Uterus (tissue), 4 donors: ENCODE results near the gene AGFG2. TPM values are rescaled to one million over a fixed set of nuclear protein-coding genes. Genes with fewer than 3 reads are reported as not detected.

ENCODE experiments used
- DNase-seq, 2 donors: peaks; one replicate each; pipeline ENCODE4 v3.0.0-alpha.2; 2019 to 2020
- H3K27ac ChIP-seq, 2 donors: fragments of 200-600 bp; sonication (generic); 1 replicate in 1 of 2; 2 replicates in 1 of 2; pipeline ENCODE4 v1.5.1; 2016 to 2018
- H3K27me3 ChIP-seq, 2 donors: fragments of 200-600 bp; sonication (generic); one replicate each; pipeline ENCODE4 v1.5.1; 2018 to 2019; ENCODE audit warnings: control low read depth in 1 of 2
- H3K36me3 ChIP-seq, 2 donors: fragments of 200-600 bp; sonication (generic); one replicate each; pipeline ENCODE4 v1.5.1; 2019; ENCODE audit warnings: control low read depth in 1 of 2
- H3K4me1 ChIP-seq, 2 donors: fragments of 200-600 bp; sonication (generic); one replicate each; pipeline ENCODE4 v1.5.1; 2018 to 2019; ENCODE audit warnings: control low read depth in 1 of 2
- H3K4me3 ChIP-seq, 2 donors: fragments of 200-600 bp; sonication (generic); 1 replicate in 1 of 2; 2 replicates in 1 of 2; pipeline ENCODE4 v1.5.1; 2018 to 2019; ENCODE audit warnings: mild to moderate bottlenecking in 1 of 2
- H3K9me3 ChIP-seq, 2 donors: fragments of 200-600 bp; sonication (generic); one replicate each; pipeline ENCODE4 v1.5.1; 2019; ENCODE audit warnings: control low read depth in 1 of 2
- CTCF ChIP-seq, 4 experiments: fragments of 200-600 bp in 2 of 4; fragments of 450-650 bp in 2 of 4; sonication (generic) in 2 of 4; IDR thresholded peaks; one replicate each; pipeline ENCODE4 v1.5.1; 2016 to 2019; ENCODE audit warnings: antibody characterized with exemption in 4 of 4, mild to moderate bottlenecking in 2 of 4, moderate library complexity in 1 of 4
- POLR2A ChIP-seq, 2 donors: fragments of 450-650 bp; IDR thresholded peaks; one replicate each; pipeline ENCODE4 v1.6.1; 2016; ENCODE audit warnings: antibody characterized with exemption in 2 of 2, mild to moderate bottlenecking in 1 of 2, moderate library complexity in 1 of 2
- intact Hi-C: fragments of 100-400 bp; cut with DNase I; formaldehyde crosslinking; loops from one replicate; pipeline ENCODE4 v1.15.1; 2023; ENCODE audit warnings: low total_unique reads
- total RNA-seq, 4 donors: library from RNA; depleted of rRNA in 3 of 4; stranded (reverse); fragments of >200 nt in 3 of 4; gene quantifications; one replicate each; pipeline versions ENCODE4 v1.1.0 to v1.2.4, GENCODE V29; 2014 to 2023
- donor health status: DM: yes; HTN: yes; CAD: no.

AGFG2 gene
- total RNA-seq, 4 donors from 2014 or later = 6.8 to 64.4 (median 20.4) TPM

- H3K27ac ChIP-seq = peak overlapping the region; percentile 83 to 94
- DNase-seq = peak; percentile 37 to 55
- peaks cover 0 to 11% of the 10 kb centered on the region in 2 donors for H3K4me1 ChIP-seq
- no peaks in the 10 kb centered on the region for H3K27me3 ChIP-seq
- intact Hi-C loops = no loop called here
- H3K36me3 ChIP-seq = no peaks in the 10 kb centered on the region
- TF ChIP-seq CTCF (IDR thresholded peaks at IDR 0.05) (no peak), POLR2A (IDR thresholded peaks at IDR 0.05) (peak in 1 of 2 donors; percentile 23)
- peak overlapping the region; percentile 53 to 79 for H3K4me3 ChIP-seq
- no peaks in the 10 kb centered on the region for H3K9me3 ChIP-seq
Observed at GRCh38 chr7:100604976-100605911, 66.2 kb downstream of the AGFG2 start.

- TF ChIP-seq POLR2A (IDR thresholded peaks at IDR 0.05) = no peak
- TF ChIP-seq CTCF (IDR thresholded peaks at IDR 0.05) = no peak
- intact Hi-C loops = no loop called here
- H3K27ac ChIP-seq = peak overlapping the region in 1 of 2 donors; percentile 94
- H3K36me3 ChIP-seq = no peaks in the 10 kb centered on the region
- H3K9me3 ChIP-seq = no peaks in the 10 kb centered on the region
- H3K27me3 ChIP-seq = no peaks in the 10 kb centered on the region
- no peak overlapping the region for H3K4me3 ChIP-seq
- H3K4me1 ChIP-seq = peaks cover 0 to 7% of the 10 kb centered on the region in 2 donors
- DNase-seq = no peak
Observed at GRCh38 chr7:100606313-100606712, 67.3 kb downstream of the AGFG2 start.

- DNase-seq = no peak
- no peak for TF ChIP-seq POLR2A (IDR thresholded peaks at IDR 0.05)
- TF ChIP-seq CTCF (IDR thresholded peaks at IDR 0.05) = no peak
- Histone ChIP-seq H3K36me3 (no peaks in the 10 kb centered on the region), H3K4me1 (peaks cover 0 to 7% of the 10 kb centered on the region in 2 donors), H3K27ac (no peak overlapping the region), H3K27me3 (no peaks in the 10 kb centered on the region), H3K9me3 (no peaks in the 10 kb centered on the region), H3K4me3 (no peak overlapping the region)
- intact Hi-C loops = no loop called here
Observed at GRCh38 chr7:100607111-100607510, 68.1 kb downstream of the AGFG2 start.

GRCh38 chr7:100609958-100610357, 71.0 kb downstream of the AGFG2 start:
- Histone ChIP-seq H3K27me3 (no peaks in the 10 kb centered on the region), H3K36me3 (no peaks in the 10 kb centered on the region), H3K4me3 (no peak overlapping the region), H3K4me1 (peaks cover 0 to 10% of the 10 kb centered on the region in 2 donors), H3K27ac (no peak overlapping the region), H3K9me3 (no peaks in the 10 kb centered on the region)
- intact Hi-C loops = no loop called here
- no peak for TF ChIP-seq POLR2A (IDR thresholded peaks at IDR 0.05)
- no peak for TF ChIP-seq CTCF (IDR thresholded peaks at IDR 0.05)
- DNase-seq = no peak
